OCI-LY7 (cell line): ENCODE data around the gene SLC5A11. TPM values are rescaled to one million over a fixed set of nuclear protein-coding genes. Genes with fewer than 3 reads are reported as not detected.
"Not testable (repeated sequence)": the region's sequence is repeated elsewhere in the genome, so short reads cannot be mapped to it uniquely, and the experiment has no call there.

ENCODE experiments used
- BruUV-seq: library from RNA; stranded (reverse); fragments of 400-500 nt; replicated peaks from 2 replicates; lab custom pipeline; 2021; lab: Mats Ljungman, UMichigan
- CTCF ChIA-PET: fragments of 300-600 bp; sonication (Branson Sonifier 250); formaldehyde crosslinking; loops from one replicate; lab custom pipeline; 2022; ENCODE audit warnings: antibody characterized with exemption; ENCODE audit not compliant: unreplicated experiment; lab: Charles Lee
- POLR2A ChIA-PET: fragments of 300-600 bp; sonication (Branson Sonifier 250); formaldehyde crosslinking; loops from one replicate; lab custom pipeline; 2022; ENCODE audit warnings: antibody characterized with exemption; lab: Charles Lee
- DNase-seq: peaks from one replicate; pipeline ENCODE4 v3.0.0-alpha.2; 2015; ENCODE audit warnings: low spot score
- H2AFZ ChIP-seq: fragments of 200-600 bp; sonication (generic), shearing (Covaris generic); 2 replicates; pipeline ENCODE4 v1.6.1; 2014; ENCODE audit warnings: mild to moderate bottlenecking, antibody characterized with exemption, low read length, moderate library complexity
- H3K27ac ChIP-seq: fragments of 200-600 bp; sonication (generic); 2 replicates; pipeline ENCODE4 v1.5.1; 2014; ENCODE audit warnings: mixed run types, low read depth, mild to moderate bottlenecking, moderate library complexity, low read length, inconsistent platforms; ENCODE audit not compliant: poor library complexity, severe bottlenecking
- H3K36me3 ChIP-seq: fragments of 200-600 bp; sonication (generic); 2 replicates; pipeline ENCODE4 v1.6.1; 2014; ENCODE audit warnings: mild to moderate bottlenecking, antibody characterized with exemption, low read length, moderate library complexity, mixed read lengths; ENCODE audit not compliant: insufficient read depth
- H3K4me1 ChIP-seq: fragments of 200-600 bp; sonication (generic); 2 replicates; pipeline ENCODE4 v1.5.1; 2014; ENCODE audit warnings: mild to moderate bottlenecking, low read length; ENCODE audit not compliant: insufficient read depth, poor library complexity, severe bottlenecking
- H3K4me2 ChIP-seq: fragments of 200-600 bp; sonication (generic); 2 replicates; pipeline ENCODE4 v1.6.1; 2014; ENCODE audit warnings: mild to moderate bottlenecking, low read length
- H3K4me3 ChIP-seq: fragments of 200-600 bp; sonication (generic); 2 replicates; pipeline ENCODE4 v1.5.1; 2014; ENCODE audit warnings: mild to moderate bottlenecking, low read depth, low read length; ENCODE audit not compliant: poor library complexity, severe bottlenecking
- H3K79me2 ChIP-seq: fragments of 200-600 bp; sonication (generic); 2 replicates; pipeline ENCODE4 v1.6.1; 2016; ENCODE audit warnings: low read depth, mild to moderate bottlenecking, low read length, moderate library complexity, mixed read lengths; ENCODE audit not compliant: insufficient read depth
- H3K9me2 ChIP-seq: fragments of 200-600 bp; sonication (generic); 2 replicates; pipeline ENCODE4 v1.6.1; 2016; ENCODE audit warnings: mild to moderate bottlenecking, low read length, mixed read lengths; ENCODE audit not compliant: insufficient read depth
- H3K9me3 ChIP-seq: fragments of 200-600 bp; sonication (generic); 2 replicates; pipeline ENCODE4 v1.6.1; 2014; ENCODE audit warnings: mild to moderate bottlenecking, mixed run types, low read length, mixed read lengths
- H4K20me1 ChIP-seq: fragments of 200-600 bp; sonication (generic); 2 replicates; pipeline ENCODE4 v1.6.1; 2014; ENCODE audit warnings: mild to moderate bottlenecking, antibody characterized with exemption, low read length, moderate library complexity, mixed read lengths; ENCODE audit not compliant: insufficient read depth
- EZH2phosphoT487 ChIP-seq: fragments of 200-600 bp; sonication (generic); IDR thresholded peaks from 2 replicates; pipeline ENCODE4 v1.6.1; 2018; ENCODE audit warnings: low read depth, borderline replicate concordance, mild to moderate bottlenecking, mixed run types, antibody characterized with exemption, low read length, moderate library complexity, mixed read lengths
- intact Hi-C: fragments of 100-400 bp; cut with micrococcal nuclease; formaldehyde crosslinking; loops from one replicate; pipeline ENCODE4 v1.10.0; 2022; ENCODE audit not compliant: unreplicated experiment
- total RNA-seq, 2 experiments: library from RNA; depleted of rRNA in 1 of 2; stranded (reverse); fragments of >200 nt in 1 of 2; shearing (Covaris generic) in 1 of 2; gene quantifications; 2 replicates each; pipeline ENCODE4 v1.2.3, GENCODE V29; 2014 to 2022
- TF ChIP-seq, protein P1 (sequence below): fragments of 200-600 bp; sonication (generic); conservative IDR thresholded peaks from 2 replicates; pipeline ENCODE4 v1.5.1; 2014; ENCODE audit warnings: mild to moderate bottlenecking, antibody characterized with exemption, low read length, moderate library complexity, mixed read lengths

Gene SLC5A11
- total RNA-seq, 2 experiments from 2014 or later, result 1.0 TPM

DNA sequence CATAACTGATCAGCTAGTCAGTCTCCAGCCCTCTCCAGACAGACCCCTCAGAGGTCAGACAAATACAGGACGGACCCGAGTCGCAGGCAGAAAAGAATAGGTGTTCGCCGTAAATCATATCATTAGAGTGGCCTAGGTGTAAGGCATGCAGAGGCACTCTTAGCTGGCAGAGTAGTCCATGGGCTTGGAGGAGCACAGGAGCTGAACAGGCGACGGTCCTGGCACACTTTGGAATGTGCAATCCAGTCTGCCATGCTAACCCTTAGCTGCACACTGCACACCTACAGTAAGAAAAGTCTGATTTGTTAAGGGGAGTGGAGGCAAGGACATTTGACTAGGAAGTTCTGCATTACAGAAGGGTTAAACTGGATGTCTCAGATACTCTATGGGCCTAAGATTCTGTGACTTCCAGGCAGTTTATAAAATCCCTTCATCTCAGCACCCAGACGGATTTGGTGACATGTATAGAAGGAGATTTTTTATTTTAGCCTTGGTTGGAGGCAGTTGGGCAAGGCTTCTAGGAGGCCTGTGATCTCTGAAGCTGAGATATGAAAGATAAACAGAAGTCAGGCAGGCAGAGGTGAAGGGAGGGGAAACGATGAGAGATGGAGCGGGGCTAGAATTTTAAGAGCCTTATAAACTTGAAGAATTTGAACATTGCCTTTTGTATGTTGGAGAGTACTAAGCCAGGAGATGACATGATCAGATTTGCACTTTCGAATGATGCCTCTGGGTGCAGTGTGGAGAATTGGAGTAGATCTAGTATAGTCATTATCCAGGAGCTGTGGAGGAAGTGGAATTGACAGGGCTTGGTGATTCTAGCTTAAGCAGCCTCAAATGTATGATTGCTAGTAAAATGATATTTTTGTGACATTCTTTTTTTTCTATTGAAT lies 34.6 kb upstream of the SLC5A11 start:
- no peaks in the 10 kb centered on the region for H3K4me1 ChIP-seq
- no peak overlapping the region for H3K4me3 ChIP-seq
- no peaks in the 10 kb centered on the region for H3K9me2 ChIP-seq
- H3K36me3 ChIP-seq, result peaks cover 95% of the 10 kb centered on the region
- BruUV-seq, result no TSS peak
- H3K9me3 ChIP-seq, result no peaks in the 10 kb centered on the region
- intact Hi-C loops, result loop anchor here (10.0 kb wide), 1 partner anchor 246 kb away; no protein-coding TSS in a partner anchor
- no peaks in the 10 kb centered on the region for H4K20me1 ChIP-seq
- TF ChIP-seq EZH2phosphoT487, result no peak
- TF ChIP-seq, protein P1, sequence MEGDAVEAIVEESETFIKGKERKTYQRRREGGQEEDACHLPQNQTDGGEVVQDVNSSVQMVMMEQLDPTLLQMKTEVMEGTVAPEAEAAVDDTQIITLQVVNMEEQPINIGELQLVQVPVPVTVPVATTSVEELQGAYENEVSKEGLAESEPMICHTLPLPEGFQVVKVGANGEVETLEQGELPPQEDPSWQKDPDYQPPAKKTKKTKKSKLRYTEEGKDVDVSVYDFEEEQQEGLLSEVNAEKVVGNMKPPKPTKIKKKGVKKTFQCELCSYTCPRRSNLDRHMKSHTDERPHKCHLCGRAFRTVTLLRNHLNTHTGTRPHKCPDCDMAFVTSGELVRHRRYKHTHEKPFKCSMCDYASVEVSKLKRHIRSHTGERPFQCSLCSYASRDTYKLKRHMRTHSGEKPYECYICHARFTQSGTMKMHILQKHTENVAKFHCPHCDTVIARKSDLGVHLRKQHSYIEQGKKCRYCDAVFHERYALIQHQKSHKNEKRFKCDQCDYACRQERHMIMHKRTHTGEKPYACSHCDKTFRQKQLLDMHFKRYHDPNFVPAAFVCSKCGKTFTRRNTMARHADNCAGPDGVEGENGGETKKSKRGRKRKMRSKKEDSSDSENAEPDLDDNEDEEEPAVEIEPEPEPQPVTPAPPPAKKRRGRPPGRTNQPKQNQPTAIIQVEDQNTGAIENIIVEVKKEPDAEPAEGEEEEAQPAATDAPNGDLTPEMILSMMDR, result no peak
- no peaks in the 10 kb centered on the region for H3K79me2 ChIP-seq
- POLR2A ChIA-PET, result interaction anchor here (1.1 kb wide), 1 partner anchor 9 kb away, joined by 3 read pairs; no protein-coding TSS in a partner anchor
- no peak overlapping the region for H3K27ac ChIP-seq
- no peak for DNase-seq
- no peak overlapping the region for H2AFZ ChIP-seq
- CTCF ChIA-PET, result no interaction called here
- no peak overlapping the region for H3K4me2 ChIP-seq

DNA sequence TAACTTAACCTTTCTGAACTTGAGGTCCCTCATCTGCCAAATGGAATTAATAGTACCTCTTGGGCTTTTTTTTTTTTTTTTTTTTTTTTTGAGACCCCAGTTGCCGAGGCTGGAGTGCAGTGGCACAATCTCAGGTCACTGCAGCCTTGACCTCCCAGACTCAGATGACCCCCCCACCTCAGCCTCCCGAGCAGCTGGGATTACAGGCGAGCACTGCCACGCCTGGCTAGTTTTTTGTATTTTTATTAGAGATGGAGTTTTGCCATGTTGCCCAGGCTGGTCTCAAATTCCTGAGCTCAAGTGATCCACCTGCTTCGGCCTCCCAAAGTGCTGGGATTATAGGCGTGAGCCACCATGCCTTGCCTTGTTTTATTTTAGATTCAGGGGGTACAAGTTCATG lies 33.0 kb upstream of the SLC5A11 start:
- POLR2A ChIA-PET, result interaction anchor here (0.6 to 0.7 kb wide), 2 partner anchors 245 to 1007 kb away, joined by 3 to 5 read pairs; no protein-coding TSS in a partner anchor

DNA sequence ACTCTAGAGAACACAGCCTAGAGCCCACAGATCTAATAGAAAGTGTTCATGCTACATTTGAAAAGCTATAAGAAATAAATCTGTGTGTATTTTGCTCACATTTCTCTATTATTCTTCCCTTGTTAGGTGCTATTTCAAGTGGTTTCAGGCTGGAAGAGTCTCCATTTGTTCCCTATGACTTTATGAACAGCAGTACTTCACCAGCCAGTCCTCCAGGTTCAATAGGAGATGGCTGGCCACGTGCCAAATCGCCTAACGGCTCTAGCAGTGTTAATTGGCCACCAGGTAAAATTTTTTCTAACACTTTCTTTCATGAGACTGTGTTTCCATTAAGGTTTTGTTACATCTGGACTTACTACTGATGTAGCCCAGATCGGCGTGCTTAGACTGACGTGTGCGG lies 30.7 kb upstream of the SLC5A11 start:
- DNase-seq, result no peak
- ChIA-PET CTCF (no interaction called here), POLR2A (no interaction called here)
- Histone ChIP-seq H3K36me3 (peaks cover 94% of the 10 kb centered on the region), H3K9me3 (no peaks in the 10 kb centered on the region), H2AFZ (no peak overlapping the region), H3K4me1 (no peaks in the 10 kb centered on the region), H3K9me2 (no peaks in the 10 kb centered on the region), H3K27ac (no peak overlapping the region), H4K20me1 (no peaks in the 10 kb centered on the region), H3K4me3 (no peak overlapping the region), H3K4me2 (no peak overlapping the region), H3K79me2 (no peaks in the 10 kb centered on the region)
- no TSS peak for BruUV-seq
- intact Hi-C loops, result loop anchor here (10.0 kb wide), 1 partner anchor 250 kb away; no protein-coding TSS in a partner anchor
- TF ChIP-seq EZH2phosphoT487, result no peak
- TF ChIP-seq, protein P1, result no peak

More for the DNA sequence above, 33.0 kb upstream of the SLC5A11 start:
- H2AFZ ChIP-seq, DNase-seq, H3K27ac ChIP-seq, H3K4me3 ChIP-seq, H4K20me1 ChIP-seq, H3K4me2 ChIP-seq, H3K9me2 ChIP-seq, H3K4me1 ChIP-seq, BruUV-seq, H3K9me3 ChIP-seq, CTCF ChIA-PET, H3K79me2 ChIP-seq: not testable (repeated sequence)
- peaks cover 95% of the 10 kb centered on the region for H3K36me3 ChIP-seq
- intact Hi-C loops, result loop anchor here (10.0 kb wide), 1 partner anchor 248 kb away; no protein-coding TSS in a partner anchor
